Erythroblast (primary cell): ENCODE measurements around the gene RHOF.

Experiments
- DNase-seq, 2 experiments: peaks; one replicate each; lab custom pipeline; 2025; lab: John Stamatoyannopoulos, UW
- GATA1 ChIP-seq: IDR thresholded peaks from 2 replicates; pipeline ENCODE4 v1.6.1; 2011; ENCODE audit warnings: low read depth, mild to moderate bottlenecking, control low read depth, low read length, moderate library complexity
- POLR2A ChIP-seq: IDR thresholded peaks from 2 replicates; pipeline ENCODE4 v1.6.1; 2011; ENCODE audit warnings: mild to moderate bottlenecking, low read length

RHOF gene

GRCh38 chr12:121788176-121788818 lies 5.2 kb downstream of the RHOF start:
- TF ChIP-seq GATA1 (no peak), POLR2A (no peak)
- DNase-seq = no peak

DNA sequence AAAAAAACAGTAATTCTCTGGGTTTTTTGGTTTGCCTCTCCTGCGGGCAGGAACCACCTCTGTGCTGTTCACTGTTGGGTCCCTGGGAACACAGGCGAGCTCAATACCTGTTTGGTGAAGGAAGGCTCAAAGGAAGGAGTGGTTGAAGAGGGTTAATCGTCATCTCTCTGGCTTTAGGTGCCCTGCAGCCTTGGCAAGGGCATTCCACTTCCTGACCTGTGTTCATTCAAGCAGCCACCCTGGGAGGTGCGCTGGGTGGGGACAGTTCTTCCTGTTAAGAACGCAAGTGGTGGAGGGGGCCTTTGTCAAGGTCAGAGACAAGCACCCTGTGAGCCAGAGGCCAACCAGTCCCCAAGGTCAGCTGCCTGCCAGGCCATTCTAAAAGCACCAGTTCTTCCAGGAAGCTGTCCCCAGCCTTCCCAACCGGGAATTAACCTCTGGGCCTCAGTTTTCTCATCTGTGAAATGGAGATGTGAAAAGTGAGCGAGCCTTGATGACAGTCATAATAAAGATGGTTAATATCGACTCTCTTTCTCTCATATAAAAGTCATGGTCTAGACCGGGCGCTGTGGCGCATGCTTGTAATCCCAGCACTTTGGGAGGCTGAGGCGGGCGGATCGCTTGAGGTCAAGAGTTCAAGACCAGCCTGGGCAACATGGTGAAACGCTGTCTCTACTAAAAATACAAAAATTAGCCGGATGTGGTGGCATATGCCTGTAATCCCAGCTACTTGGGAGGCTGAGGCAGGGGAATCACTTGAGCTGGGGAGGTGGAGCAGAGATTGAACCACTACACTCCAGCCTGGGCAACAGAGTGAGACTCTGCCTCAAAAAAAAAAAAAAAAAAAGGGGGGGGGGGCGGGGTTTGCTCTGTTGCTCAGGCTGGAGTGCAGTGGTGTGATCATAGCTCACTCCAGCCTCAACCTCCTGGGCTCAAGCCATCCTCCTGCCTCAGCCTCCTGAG lies 6.1 kb downstream of the RHOF start:
- DNase-seq = no peak
- TF ChIP-seq GATA1 (no peak), POLR2A (no peak)

GRCh38 chr12:121786440-121786825 lies 7.1 kb downstream of the RHOF start:
- TF ChIP-seq GATA1 (no peak), POLR2A (no peak)
- no peak for DNase-seq

DNA sequence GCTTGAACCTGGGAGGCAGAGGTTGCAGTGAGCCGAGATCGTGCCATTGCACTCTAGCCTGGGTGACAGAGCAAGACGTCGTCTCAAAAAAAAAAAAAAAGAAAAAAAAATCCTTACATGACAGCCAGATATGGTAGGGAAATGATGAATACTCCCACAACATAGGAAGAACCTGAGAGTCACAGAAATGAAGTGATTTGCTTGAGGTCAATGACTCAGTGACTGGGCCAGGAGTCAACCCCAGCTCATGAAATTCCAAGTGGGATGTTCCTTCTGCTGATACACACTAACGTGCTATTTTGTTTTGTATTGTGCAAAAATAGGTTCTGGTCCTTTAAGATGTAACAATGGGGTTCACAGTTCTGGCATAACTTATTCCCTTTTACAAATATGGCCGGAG lies 9.0 kb downstream of the RHOF start:
- TF ChIP-seq POLR2A (no peak), GATA1 (no peak)
- DNase-seq = peak in 1 of 2 experiments; percentile 17

DNA sequence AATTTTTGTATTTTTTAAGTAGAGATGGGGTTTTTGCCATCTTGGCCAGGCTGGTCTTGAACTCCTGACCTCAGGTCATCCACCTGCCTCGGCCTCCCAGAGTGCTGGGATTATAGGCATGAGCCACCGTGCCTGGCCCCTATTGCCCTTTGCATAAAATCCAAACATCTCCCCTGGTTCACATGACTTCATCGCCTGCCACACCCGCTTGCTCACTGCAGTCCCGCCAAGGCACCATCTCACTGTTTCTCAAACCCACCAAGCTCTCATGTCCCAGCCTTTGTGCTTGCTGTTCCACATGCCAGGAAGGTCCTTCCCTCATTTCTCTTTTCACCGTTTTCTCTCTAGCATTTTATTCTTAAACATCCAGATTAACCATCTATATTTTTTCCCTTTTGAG lies 9.7 kb downstream of the RHOF start:
- peak in 1 of 2 experiments; percentile 59 for DNase-seq
- TF ChIP-seq GATA1 = no peak
- TF ChIP-seq POLR2A = no peak

GRCh38 chr12:121781998-121782979 lies 11.2 kb downstream of the RHOF start:
- DNase-seq = peak; percentile 72 to 87
- no peak for TF ChIP-seq GATA1
- no peak for TF ChIP-seq POLR2A

DNA sequence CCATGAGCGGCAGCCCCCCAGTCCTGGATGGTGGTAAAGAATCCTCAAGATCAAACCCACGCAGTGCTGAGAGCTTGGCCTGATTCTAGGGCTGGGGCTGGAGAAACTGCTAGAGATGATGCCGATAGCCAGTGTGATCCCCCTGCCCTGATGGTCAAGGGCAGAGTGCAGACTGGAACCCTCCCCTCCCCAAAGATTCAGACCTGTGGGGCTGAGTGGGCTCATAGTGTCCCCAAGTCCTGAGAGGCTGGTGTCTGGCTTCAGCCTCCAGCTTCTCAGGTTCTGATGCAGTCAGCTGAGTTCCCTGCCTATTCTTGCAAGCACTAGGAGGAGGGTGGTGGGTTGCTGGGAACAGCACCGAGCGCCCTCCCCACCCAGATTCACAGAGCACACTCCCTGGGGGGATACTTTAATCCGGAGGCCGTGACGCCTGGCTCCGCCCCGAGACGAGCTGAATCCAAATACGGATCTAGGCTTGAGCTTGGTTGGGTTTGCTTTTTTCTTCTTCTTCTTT lies 11.9 kb downstream of the RHOF start:
- TF ChIP-seq POLR2A = no peak
- no peak for TF ChIP-seq GATA1
- no peak for DNase-seq

DNA sequence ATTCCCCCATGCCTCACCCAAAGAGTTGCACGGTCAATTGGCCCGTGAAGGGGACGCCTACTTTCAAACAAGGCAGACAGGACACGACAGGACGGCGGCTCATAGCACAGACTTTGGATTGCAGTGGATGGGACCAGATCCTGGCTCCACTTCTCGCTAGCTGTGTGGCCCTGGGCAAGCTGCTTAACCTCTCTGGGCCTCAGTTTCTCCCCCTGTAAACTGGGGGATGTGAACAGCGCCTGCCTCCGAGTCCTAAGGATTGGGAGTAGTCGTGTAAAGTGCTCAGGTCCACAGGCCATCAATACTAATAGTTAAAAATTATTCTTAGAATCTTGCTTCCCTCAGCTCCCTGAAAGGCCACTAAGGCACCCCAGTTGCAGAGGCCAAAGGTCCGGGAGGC lies 13.1 kb downstream of the RHOF start:
- TF ChIP-seq GATA1 = no peak
- no peak for TF ChIP-seq POLR2A
- DNase-seq = no peak

- TF ChIP-seq POLR2A = no peak
- no peak for TF ChIP-seq GATA1
These were observed 14.0 kb downstream of the RHOF start for GRCh38 chr12:121779422-121779895.

GRCh38 chr12:121778567-121779421 lies 14.7 kb downstream of the RHOF start:
- TF ChIP-seq POLR2A (no peak), GATA1 (no peak)
- peak; percentile 45 to 53 for DNase-seq

More at GRCh38 chr12:121779422-121779895, 14.0 kb downstream of the RHOF start:
- DNase-seq = no peak

DNA sequence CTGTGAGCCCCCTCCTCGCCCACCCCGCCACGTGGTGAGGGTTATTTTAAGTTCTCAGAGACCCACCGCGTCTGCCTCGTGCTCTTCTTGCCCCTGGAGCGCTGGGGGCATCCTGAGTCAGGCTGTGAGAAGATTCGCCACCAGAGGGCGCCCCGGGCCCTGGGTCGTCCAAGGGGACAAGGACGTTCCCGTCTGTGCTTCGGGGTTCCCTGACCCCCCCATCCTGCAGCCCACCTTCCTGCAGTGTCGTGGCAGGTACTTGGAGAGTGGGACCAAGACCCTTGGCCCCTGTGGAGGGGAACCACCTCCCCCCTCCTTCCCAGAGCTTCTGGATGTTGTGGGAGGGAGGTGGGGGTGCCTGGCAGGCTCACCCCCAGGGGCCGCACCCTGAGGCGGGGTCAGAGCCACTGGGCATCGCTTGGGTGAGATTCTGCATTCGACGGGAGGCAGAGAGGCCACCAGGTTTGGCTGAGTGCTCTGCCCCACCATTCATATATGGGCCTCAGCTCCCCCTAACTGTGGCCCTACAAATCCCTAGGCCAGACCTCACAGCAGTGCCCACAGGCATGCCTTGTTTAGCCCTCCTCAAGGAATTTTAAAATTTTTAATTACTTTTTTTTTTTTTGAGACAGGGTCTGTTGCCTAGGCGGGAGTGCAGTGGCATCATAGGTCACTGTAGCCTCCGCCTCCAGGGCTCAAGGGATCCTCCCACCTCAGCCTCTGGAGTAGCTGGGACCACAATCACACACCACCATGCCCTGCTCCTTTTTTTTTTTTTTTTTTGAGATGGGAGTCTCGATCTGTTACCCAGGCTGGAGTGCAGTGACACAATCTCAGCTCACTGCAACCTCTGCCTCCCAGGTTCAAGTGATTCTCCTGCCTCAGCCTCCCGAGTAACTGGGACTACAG lies 17.0 kb downstream of the RHOF start:
- peak; percentile 78 to 91 for DNase-seq

More for the DNA sequence above, 17.0 kb downstream of the RHOF start:
- no peak for TF ChIP-seq GATA1
